SK-N-SH (cell line): ENCODE data around the gene PYY. TPM values are rescaled to one million over a fixed set of nuclear protein-coding genes. Genes with fewer than 3 reads are reported as not detected.

Source experiments
- CTCF ChIA-PET: fragments of 300-600, 350-600 bp; formaldehyde crosslinking; extraction: SDS; loops from one replicate; lab custom pipeline; 2021; lab: Yijun Ruan, JAX
- POLR2A ChIA-PET: fragments of 350-600 bp; sonication (Branson Sonifier 250); formaldehyde crosslinking; extraction: SDS; loops from one replicate; lab custom pipeline; 2020; ENCODE audit warnings: antibody characterized with exemption, inconsistent platforms; lab: Yijun Ruan, JAX
- DNase-seq: peaks from one replicate; pipeline ENCODE4 v3.0.0; 2012
- H2AFZ ChIP-seq: fragments of 200-600 bp; sonication (generic); 2 replicates; pipeline ENCODE4 v1.8.1; 2016; ENCODE audit warnings: antibody characterized with exemption, mild to moderate bottlenecking, low read depth
- H3F3A ChIP-seq: fragments of 200-600 bp; sonication (generic); replicated peaks from 2 replicates; pipeline ENCODE3; 2016; ENCODE audit warnings: antibody characterized with exemption, mild to moderate bottlenecking; ENCODE audit not compliant: insufficient read depth
- H3K27ac ChIP-seq, 2 experiments: fragments of 200-500 bp in 1 of 2; fragments of 200-600 bp in 1 of 2; sonication (Bioruptor generic) in 1 of 2; sonication (generic), shearing (Covaris generic) in 1 of 2; 2 replicates each; pipeline versions ENCODE4 v1.5.1 to v1.6.1; 2014 to 2016; ENCODE audit warnings: low read depth in 2 of 2, inconsistent platforms in 1 of 2, low read length in 1 of 2, mild to moderate bottlenecking in 1 of 2, mixed read lengths in 1 of 2
- H3K27me3 ChIP-seq: fragments of 200-600 bp; sonication (generic), shearing (Covaris generic); 2 replicates; pipeline ENCODE4 v1.6.1; 2016; ENCODE audit warnings: mixed run types; ENCODE audit not compliant: insufficient read depth
- H3K36me3 ChIP-seq, 2 experiments: fragments of 200-500 bp in 1 of 2; fragments of 200-600 bp in 1 of 2; sonication (Bioruptor generic) in 1 of 2; sonication (generic) in 1 of 2; replicated peaks in 1 of 2; 2 replicates each; pipeline versions ENCODE3 to v1.5.1; 2014 to 2016; ENCODE audit warnings: low read length in 1 of 2, mild to moderate bottlenecking in 1 of 2; ENCODE audit not compliant: insufficient read depth in 2 of 2, control insufficient read depth in 1 of 2
- H3K4me1 ChIP-seq, 2 experiments: fragments of 200-500 bp in 1 of 2; fragments of 200-600 bp in 1 of 2; sonication (Bioruptor generic) in 1 of 2; sonication (generic), shearing (Covaris generic) in 1 of 2; 2 replicates each; pipeline versions ENCODE4 v1.5.1 to v1.6.1; 2014 to 2016; ENCODE audit warnings: low read depth in 1 of 2, low read length in 1 of 2, mixed run types in 1 of 2; ENCODE audit not compliant: insufficient read depth in 2 of 2, control insufficient read depth in 1 of 2
- H3K4me2 ChIP-seq: fragments of 200-600 bp; sonication (generic), shearing (Covaris generic); 2 replicates; pipeline ENCODE4 v1.6.1; 2017; ENCODE audit warnings: mixed run types
- H3K4me3 ChIP-seq, 2 experiments: fragments of 200-500 bp in 1 of 2; fragments of 200-600 bp in 1 of 2; sonication (Bioruptor generic) in 1 of 2; sonication (generic), shearing (Covaris generic) in 1 of 2; 2 replicates each; pipeline versions ENCODE4 v1.5.1 to v1.8.1; 2014 to 2016; ENCODE audit warnings: low read depth in 2 of 2, inconsistent platforms in 1 of 2, low read length in 1 of 2, mild to moderate bottlenecking in 1 of 2, mixed read lengths in 1 of 2, moderate library complexity in 1 of 2
- H3K79me2 ChIP-seq: fragments of 200-600 bp; sonication (generic); 2 replicates; pipeline ENCODE4 v1.8.1; 2017; ENCODE audit warnings: mild to moderate bottlenecking; ENCODE audit not compliant: insufficient read depth
- H3K9ac ChIP-seq: fragments of 200-600 bp; sonication (generic); 2 replicates; pipeline ENCODE4 v1.6.1; 2017; ENCODE audit warnings: mixed run types
- H3K9me2 ChIP-seq: fragments of 200-600 bp; sonication (generic); 2 replicates; pipeline ENCODE4 v1.6.1; 2017; ENCODE audit warnings: mixed run types
- H3K9me3 ChIP-seq: fragments of 200-600 bp; sonication (generic); 2 replicates; pipeline ENCODE4 v1.6.1; 2017; ENCODE audit warnings: mixed run types, mild to moderate bottlenecking, moderate library complexity
- H4K20me1 ChIP-seq: fragments of 200-600 bp; sonication (generic); 2 replicates; pipeline ENCODE4 v1.6.1; 2017; ENCODE audit warnings: mild to moderate bottlenecking, mixed run types; ENCODE audit not compliant: insufficient read depth
- EP300 ChIP-seq, 2 experiments: IDR thresholded peaks; 2 replicates each; pipeline versions ENCODE4 v1.4.0 to v1.6.1; 2012; ENCODE audit warnings: borderline replicate concordance in 1 of 2, low read depth in 1 of 2, low read length in 1 of 2
- EZH2phosphoT487 ChIP-seq: fragments of 200-600 bp; sonication (generic); IDR thresholded peaks from 2 replicates; pipeline ENCODE4 v1.6.1; 2017; ENCODE audit warnings: low read depth, mixed run types, mild to moderate bottlenecking, antibody characterized with exemption, moderate library complexity, borderline replicate concordance
- FOXJ3 ChIP-seq: sonication (generic); formaldehyde crosslinking; IDR thresholded peaks from 2 replicates; pipeline ENCODE4 v1.5.1; 2020; ENCODE audit warnings: mild to moderate bottlenecking, missing genetic modification reagents
- FOXM1 ChIP-seq: IDR thresholded peaks from 2 replicates; pipeline ENCODE4 v1.4.0; 2012; ENCODE audit warnings: low read depth, mild to moderate bottlenecking
- GABPA ChIP-seq: IDR thresholded peaks from 2 replicates; pipeline ENCODE4 v1.4.0; 2012; ENCODE audit warnings: low read depth, mild to moderate bottlenecking
- GATA2 ChIP-seq: sonication (generic); formaldehyde crosslinking; IDR thresholded peaks from 2 replicates; pipeline ENCODE4 v1.5.0; 2020; ENCODE audit warnings: mild to moderate bottlenecking, missing genetic modification reagents
- JUND ChIP-seq: IDR thresholded peaks from 2 replicates; pipeline ENCODE4 v1.4.0; 2012
- MEF2A ChIP-seq: IDR thresholded peaks from 2 replicates; pipeline ENCODE4 v1.4.0; 2012; ENCODE audit warnings: low read depth, borderline replicate concordance
- MXI1 ChIP-seq: IDR thresholded peaks from 2 replicates; pipeline ENCODE4 v1.6.1; 2012; ENCODE audit warnings: mild to moderate bottlenecking, low read depth, low read length, improper control_type of control experiment
- NRF1 ChIP-seq: IDR thresholded peaks from 2 replicates; pipeline ENCODE4 v1.6.1; 2012; ENCODE audit warnings: low read depth, mild to moderate bottlenecking, low read length
- RFX5 ChIP-seq: IDR thresholded peaks from 2 replicates; pipeline ENCODE4 v1.6.1; 2012; ENCODE audit warnings: mild to moderate bottlenecking, improper control_type of control experiment, low read length
- SIN3A ChIP-seq: IDR thresholded peaks from 2 replicates; pipeline ENCODE4 v1.6.1; 2012; ENCODE audit warnings: low read depth, mild to moderate bottlenecking, low read length, moderate library complexity, borderline replicate concordance
- TAF1 ChIP-seq: IDR thresholded peaks from 2 replicates; pipeline ENCODE4 v1.6.1; 2012; ENCODE audit warnings: low read depth, mild to moderate bottlenecking, low read length, moderate library complexity, borderline replicate concordance
- TEAD4 ChIP-seq: IDR thresholded peaks from 2 replicates; pipeline ENCODE4 v1.4.0; 2012; ENCODE audit warnings: mild to moderate bottlenecking, borderline replicate concordance; ENCODE audit not compliant: insufficient read depth
- YY1 ChIP-seq: IDR thresholded peaks from 2 replicates; pipeline ENCODE4 v1.4.0; 2012; ENCODE audit warnings: low read depth, mild to moderate bottlenecking
- WGBS: methylation state at CpG from one replicate; pipeline ENCODE4 v1.1.6; 2017; ENCODE audit warnings: low lambda C conversion rate; 5-methylcytosine and 5-hydroxymethylcytosine counted together
- polyA plus RNA-seq, 3 experiments: library from polyadenylated mRNA; depleted of rRNA; stranded (reverse); fragments of >200 nt; gene quantifications; 2 replicates each; pipeline ENCODE4 v1.2.3, GENCODE V29; 2012
- TF ChIP-seq, protein P1 (sequence below): fragments of 200-600 bp; sonication (generic); IDR thresholded peaks from 2 replicates; pipeline ENCODE4 v1.6.1; 2017; ENCODE audit warnings: antibody characterized with exemption, mild to moderate bottlenecking, moderate library complexity
- TF ChIP-seq, protein P2 (sequence below): IDR thresholded peaks from 2 replicates; pipeline ENCODE4 v1.4.0; 2012; ENCODE audit warnings: low read depth, borderline replicate concordance
- TF ChIP-seq, protein P3 (sequence below): fragments of 150-350 bp; IDR thresholded peaks from 2 replicates; pipeline ENCODE4 v1.6.1; 2017; ENCODE audit warnings: antibody characterized with exemption, low read length, low read depth, borderline replicate concordance
- TF ChIP-seq, protein P4 (sequence below): IDR thresholded peaks from 2 replicates; pipeline ENCODE4 v1.6.1; 2012; ENCODE audit warnings: mild to moderate bottlenecking, low read depth, low read length, moderate library complexity
- TF ChIP-seq, protein P5 (sequence below): fragments of 150-350 bp; IDR thresholded peaks from 2 replicates; pipeline ENCODE4 v1.6.1; 2016; ENCODE audit warnings: mild to moderate bottlenecking, low read depth, low read length

PYY gene
- polyA plus RNA-seq, 1 of the 3 experiments (the other 2 are of a cell fraction): 0.21 TPM

DNA sequence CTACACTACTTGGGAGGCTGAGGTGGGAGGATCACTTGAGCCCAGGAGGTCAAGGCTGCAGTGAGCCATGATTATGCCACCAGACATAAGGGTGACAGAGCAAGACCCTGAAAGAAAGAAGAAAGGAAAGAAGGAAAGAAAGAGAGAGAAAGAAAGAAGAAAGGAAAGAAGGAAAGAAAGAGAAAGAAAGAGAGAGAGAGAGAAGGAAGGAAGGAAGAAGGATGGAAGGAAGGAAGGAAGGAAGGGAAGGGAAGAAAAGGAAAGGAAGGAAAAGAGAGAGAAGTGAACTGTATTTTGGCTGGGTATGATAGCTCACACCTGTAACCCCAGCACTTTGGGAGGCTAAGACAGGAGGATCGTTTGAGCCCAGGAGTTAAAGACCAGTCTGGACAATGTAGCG lies 24.3 kb upstream of the PYY start:
- Histone ChIP-seq H3K4me3 (no peak overlapping the region), H3K79me2 (no peaks in the 10 kb centered on the region), H2AFZ (no peak overlapping the region), H3K27me3 (peaks cover 18% of the 10 kb centered on the region; the same call in 1 of the 2 replicates), H3K9me2 (no peaks in the 10 kb centered on the region), H4K20me1 (no peaks in the 10 kb centered on the region), H3K27ac (no peak overlapping the region)
- POLR2A ChIA-PET: no interaction called here
- TF ChIP-seq, protein P1, sequence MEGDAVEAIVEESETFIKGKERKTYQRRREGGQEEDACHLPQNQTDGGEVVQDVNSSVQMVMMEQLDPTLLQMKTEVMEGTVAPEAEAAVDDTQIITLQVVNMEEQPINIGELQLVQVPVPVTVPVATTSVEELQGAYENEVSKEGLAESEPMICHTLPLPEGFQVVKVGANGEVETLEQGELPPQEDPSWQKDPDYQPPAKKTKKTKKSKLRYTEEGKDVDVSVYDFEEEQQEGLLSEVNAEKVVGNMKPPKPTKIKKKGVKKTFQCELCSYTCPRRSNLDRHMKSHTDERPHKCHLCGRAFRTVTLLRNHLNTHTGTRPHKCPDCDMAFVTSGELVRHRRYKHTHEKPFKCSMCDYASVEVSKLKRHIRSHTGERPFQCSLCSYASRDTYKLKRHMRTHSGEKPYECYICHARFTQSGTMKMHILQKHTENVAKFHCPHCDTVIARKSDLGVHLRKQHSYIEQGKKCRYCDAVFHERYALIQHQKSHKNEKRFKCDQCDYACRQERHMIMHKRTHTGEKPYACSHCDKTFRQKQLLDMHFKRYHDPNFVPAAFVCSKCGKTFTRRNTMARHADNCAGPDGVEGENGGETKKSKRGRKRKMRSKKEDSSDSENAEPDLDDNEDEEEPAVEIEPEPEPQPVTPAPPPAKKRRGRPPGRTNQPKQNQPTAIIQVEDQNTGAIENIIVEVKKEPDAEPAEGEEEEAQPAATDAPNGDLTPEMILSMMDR: no peak
- TF ChIP-seq, protein P2, sequence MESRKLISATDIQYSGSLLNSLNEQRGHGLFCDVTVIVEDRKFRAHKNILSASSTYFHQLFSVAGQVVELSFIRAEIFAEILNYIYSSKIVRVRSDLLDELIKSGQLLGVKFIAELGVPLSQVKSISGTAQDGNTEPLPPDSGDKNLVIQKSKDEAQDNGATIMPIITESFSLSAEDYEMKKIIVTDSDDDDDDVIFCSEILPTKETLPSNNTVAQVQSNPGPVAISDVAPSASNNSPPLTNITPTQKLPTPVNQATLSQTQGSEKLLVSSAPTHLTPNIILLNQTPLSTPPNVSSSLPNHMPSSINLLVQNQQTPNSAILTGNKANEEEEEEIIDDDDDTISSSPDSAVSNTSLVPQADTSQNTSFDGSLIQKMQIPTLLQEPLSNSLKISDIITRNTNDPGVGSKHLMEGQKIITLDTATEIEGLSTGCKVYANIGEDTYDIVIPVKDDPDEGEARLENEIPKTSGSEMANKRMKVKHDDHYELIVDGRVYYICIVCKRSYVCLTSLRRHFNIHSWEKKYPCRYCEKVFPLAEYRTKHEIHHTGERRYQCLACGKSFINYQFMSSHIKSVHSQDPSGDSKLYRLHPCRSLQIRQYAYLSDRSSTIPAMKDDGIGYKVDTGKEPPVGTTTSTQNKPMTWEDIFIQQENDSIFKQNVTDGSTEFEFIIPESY: no peak
- no peak for TF ChIP-seq NRF1
- no peak for TF ChIP-seq MXI1
- TF ChIP-seq GATA2 (CRISPR knock-in tag): no peak
- TF ChIP-seq, protein P3, sequence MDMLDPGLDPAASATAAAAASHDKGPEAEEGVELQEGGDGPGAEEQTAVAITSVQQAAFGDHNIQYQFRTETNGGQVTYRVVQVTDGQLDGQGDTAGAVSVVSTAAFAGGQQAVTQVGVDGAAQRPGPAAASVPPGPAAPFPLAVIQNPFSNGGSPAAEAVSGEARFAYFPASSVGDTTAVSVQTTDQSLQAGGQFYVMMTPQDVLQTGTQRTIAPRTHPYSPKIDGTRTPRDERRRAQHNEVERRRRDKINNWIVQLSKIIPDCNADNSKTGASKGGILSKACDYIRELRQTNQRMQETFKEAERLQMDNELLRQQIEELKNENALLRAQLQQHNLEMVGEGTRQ: no peak
- TF ChIP-seq MEF2A: no peak
- no peak for TF ChIP-seq JUND
- no peak for TF ChIP-seq YY1
- TF ChIP-seq, protein P4, sequence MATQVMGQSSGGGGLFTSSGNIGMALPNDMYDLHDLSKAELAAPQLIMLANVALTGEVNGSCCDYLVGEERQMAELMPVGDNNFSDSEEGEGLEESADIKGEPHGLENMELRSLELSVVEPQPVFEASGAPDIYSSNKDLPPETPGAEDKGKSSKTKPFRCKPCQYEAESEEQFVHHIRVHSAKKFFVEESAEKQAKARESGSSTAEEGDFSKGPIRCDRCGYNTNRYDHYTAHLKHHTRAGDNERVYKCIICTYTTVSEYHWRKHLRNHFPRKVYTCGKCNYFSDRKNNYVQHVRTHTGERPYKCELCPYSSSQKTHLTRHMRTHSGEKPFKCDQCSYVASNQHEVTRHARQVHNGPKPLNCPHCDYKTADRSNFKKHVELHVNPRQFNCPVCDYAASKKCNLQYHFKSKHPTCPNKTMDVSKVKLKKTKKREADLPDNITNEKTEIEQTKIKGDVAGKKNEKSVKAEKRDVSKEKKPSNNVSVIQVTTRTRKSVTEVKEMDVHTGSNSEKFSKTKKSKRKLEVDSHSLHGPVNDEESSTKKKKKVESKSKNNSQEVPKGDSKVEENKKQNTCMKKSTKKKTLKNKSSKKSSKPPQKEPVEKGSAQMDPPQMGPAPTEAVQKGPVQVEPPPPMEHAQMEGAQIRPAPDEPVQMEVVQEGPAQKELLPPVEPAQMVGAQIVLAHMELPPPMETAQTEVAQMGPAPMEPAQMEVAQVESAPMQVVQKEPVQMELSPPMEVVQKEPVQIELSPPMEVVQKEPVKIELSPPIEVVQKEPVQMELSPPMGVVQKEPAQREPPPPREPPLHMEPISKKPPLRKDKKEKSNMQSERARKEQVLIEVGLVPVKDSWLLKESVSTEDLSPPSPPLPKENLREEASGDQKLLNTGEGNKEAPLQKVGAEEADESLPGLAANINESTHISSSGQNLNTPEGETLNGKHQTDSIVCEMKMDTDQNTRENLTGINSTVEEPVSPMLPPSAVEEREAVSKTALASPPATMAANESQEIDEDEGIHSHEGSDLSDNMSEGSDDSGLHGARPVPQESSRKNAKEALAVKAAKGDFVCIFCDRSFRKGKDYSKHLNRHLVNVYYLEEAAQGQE: no peak
- no peak for TF ChIP-seq TAF1
- TF ChIP-seq TEAD4: no peak
- no peak for TF ChIP-seq EZH2phosphoT487
- TF ChIP-seq EP300 (IDR thresholded peaks at IDR 0.05; ENCODE audit: borderline replicate concordance in 1 of 2, low read depth in 1 of 2, low read length in 1 of 2): no peak
- TF ChIP-seq GABPA: no peak
- no peak for TF ChIP-seq FOXJ3 (CRISPR knock-in tag)
- no peak for TF ChIP-seq RFX5
- TF ChIP-seq FOXM1: no peak
- TF ChIP-seq, protein P5, sequence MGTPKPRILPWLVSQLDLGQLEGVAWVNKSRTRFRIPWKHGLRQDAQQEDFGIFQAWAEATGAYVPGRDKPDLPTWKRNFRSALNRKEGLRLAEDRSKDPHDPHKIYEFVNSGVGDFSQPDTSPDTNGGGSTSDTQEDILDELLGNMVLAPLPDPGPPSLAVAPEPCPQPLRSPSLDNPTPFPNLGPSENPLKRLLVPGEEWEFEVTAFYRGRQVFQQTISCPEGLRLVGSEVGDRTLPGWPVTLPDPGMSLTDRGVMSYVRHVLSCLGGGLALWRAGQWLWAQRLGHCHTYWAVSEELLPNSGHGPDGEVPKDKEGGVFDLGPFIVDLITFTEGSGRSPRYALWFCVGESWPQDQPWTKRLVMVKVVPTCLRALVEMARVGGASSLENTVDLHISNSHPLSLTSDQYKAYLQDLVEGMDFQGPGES: no peak
- TF ChIP-seq SIN3A: no peak
- TF ChIP-seq, all 33 proteins: peak for 0
- WGBS: 58% methylated on average over 2 of the region's 2 CpGs
- no peaks in the 10 kb centered on the region for H3K9me3 ChIP-seq
- CTCF ChIA-PET: interaction anchor here (1.3 kb wide), 1 partner anchor 16 kb away, joined by 3 read pairs; no protein-coding TSS in a partner anchor
- H3K9ac ChIP-seq: no peak overlapping the region
- no peak overlapping the region for H3K4me2 ChIP-seq
- peaks cover 0 to 21% of the 10 kb centered on the region in 2 experiments; a peak in 2 of 4 replicates for H3K4me1 ChIP-seq
- H3F3A ChIP-seq: no peaks in the 10 kb centered on the region
- H3K36me3 ChIP-seq: no peaks in the 10 kb centered on the region
- no peak for DNase-seq
